Activated T-cell treated with anti-CD3 and anti-CD28 coated beads, Interleukin-2, amount 50 U/mL, for 1 hour (primary cell): ENCODE data around the gene IQCH.
"Not testable (repeated sequence)": the region's sequence is repeated elsewhere in the genome, so short reads cannot be mapped to it uniquely, and the experiment has no call there.

ENCODE experiments used
- DNase-seq: peaks from one replicate; pipeline ENCODE4 v3.0.0-alpha.2; 2020

The IQCH gene

DNA sequence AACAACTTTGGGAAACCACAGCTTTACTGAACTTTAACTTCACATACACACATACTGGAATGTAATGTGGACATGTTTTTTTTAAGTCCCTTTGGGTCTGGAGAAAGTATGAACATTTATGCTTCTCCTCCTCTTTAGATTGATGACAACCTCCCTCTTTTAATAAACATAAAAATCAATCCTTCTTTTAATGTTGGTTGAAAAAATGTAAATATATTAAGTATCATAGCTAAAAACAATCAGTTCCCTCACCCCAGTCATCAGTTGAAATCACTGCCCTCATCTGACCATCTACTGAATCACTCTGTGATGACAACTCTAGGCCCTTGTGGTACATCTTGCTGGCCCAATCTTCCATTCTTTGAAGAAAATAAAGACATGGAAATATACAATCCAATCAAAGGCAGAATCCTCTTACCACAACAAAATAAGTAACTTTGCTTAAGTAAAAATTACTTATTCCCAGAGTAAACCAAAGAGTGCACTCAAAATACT, 6.5 kb upstream of the IQCH start:
- DNase-seq: no peak

DNA sequence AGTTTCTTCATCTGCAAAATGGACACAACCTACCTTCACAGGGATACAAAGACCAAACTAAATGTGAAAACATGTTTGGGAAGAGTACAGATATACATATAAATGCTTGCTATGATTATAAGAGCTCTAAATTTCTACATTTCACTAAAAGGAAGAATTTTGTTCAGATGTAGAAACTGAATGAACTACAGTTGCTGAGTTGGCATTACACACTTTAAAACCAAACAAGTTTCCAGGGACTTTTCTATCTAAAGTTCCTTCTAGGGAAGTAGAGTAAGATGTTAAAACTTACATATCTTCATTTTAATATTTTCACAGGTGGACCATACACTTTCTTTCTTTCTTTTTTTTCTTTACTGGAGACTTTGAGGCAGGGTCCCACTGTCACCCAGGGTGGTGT, 4.8 kb upstream of the IQCH start:
- no peak for DNase-seq

DNA sequence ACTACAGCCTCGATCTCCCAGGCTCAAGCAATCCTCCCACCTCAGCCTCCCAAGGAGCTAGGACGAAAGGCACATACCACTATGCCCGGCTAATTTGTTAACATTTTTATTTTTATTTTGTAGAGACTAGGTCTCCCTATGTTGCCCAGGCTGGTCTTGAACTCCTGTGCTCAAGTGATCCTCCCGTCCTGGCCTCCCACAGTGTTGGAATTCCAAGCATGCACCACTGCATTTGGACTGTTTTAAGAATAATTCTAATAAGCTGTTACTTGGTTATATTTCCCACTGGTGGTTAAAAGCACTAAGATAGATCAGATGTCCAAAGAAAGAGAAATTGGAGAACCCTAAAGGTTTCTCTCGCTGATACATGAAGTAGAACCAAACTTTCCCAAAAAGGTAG, 3.3 kb upstream of the IQCH start:
- no peak for DNase-seq

DNA sequence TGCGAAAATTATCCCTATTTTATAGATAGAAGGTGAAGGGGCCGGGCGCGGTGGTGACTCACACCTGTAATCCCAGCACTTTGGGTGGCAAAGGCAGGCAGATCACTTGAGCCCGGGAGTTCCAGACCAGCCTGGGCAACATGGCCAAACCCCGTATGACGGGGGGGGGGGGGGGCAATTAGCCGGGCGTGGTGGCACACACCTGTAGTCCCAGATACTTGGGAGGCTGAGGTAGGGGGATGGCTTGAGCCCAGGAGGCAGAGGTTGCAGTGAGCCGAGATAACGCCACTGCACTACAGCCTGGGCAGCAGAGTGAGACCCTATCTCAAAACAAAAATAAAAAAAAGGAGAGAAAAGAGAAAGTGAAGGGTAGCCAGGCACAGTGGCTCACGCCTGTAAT, 1.5 kb upstream of the IQCH start:
- no peak for DNase-seq

DNA sequence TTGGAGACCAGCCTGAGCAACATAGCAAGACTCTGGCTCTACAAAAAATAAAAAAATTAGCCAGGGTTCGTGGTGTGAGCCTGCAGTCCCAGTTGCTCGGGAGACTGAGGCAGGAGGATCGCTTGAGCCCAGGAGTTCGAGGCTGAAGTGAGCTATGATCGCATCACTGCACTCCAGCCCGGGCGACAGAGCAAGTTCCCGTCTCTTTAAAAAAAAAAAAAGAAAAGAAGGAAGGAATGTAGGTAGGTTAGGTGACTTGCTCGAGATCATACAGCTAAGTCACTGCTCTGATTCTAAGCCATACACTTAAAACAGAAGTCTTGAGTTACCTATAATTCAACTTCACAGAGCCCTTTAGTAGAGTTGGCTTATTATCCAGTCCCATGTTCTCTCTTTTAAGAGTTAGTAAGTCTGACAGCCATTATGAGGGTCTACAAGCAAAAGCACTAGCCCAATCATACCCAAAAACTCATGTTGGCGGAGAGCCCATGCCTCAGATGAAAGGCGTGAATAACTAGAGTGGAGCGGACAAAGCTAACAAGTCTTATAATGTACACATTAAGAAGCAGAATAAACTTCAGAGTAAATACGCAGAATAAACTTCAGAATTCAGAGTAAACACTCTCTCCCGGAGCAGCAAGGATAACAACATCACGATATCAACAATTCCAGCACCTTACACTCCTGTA, 893 bp upstream of the IQCH start:
- DNase-seq: no peak

DNA sequence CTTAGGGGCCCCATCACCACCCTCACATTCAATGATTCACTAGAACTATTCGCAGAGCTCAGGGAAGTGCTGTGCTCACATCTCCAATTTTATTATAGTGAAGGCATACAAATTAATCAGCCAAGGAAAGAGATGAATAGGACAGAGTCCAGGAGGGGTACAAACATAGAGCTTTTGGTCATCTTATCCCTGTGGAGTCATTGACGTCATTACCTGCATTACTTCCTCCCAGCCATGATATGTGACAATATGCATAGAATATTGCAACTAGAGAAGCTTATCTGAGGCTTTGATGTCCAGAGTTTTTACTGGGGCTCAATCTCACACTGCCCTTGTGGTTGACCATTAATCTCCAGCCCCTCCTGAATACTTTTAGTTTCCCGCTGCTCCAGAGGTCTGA, 1.5 kb downstream of the IQCH start:
- no peak for DNase-seq

DNA sequence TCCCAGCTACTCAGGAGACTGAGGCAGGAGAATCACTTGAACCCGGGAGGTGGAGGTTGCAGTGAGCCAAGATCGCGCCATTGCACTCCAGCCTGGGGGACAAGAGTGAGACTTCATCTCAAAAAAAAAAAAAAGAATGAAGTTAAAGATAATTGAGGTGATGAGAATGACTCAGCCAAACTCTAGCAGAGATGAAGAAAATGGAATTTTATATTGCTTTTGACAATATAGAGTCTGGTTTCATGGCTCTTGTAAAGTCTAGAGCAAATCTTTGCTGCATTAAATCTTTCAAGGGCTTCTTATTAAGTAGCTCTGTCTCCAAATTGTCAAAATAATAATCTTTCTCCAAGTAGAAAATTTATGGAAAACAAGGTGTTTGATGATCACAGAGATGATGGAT, 3.8 kb downstream of the IQCH start:
- not testable (repeated sequence) for DNase-seq

DNA sequence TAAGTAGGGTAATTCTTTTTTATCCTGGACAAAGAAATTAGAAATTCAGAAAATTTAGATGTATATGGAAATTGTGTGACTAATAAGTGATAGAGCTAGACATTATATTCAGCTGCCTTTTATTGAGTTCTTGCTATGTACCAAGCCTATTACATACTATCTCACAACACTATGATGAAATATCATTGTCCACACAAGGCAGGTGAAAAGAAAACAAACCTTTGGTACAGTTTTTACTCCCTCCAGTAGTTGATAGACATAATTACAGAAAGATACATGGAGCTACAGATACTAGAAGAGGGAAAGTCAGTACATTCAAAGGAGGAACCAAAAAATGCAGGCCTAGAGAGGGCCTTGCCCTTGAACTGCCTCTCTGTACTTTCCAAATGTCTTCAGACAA, 4.8 kb downstream of the IQCH start:
- DNase-seq: no peak

DNA sequence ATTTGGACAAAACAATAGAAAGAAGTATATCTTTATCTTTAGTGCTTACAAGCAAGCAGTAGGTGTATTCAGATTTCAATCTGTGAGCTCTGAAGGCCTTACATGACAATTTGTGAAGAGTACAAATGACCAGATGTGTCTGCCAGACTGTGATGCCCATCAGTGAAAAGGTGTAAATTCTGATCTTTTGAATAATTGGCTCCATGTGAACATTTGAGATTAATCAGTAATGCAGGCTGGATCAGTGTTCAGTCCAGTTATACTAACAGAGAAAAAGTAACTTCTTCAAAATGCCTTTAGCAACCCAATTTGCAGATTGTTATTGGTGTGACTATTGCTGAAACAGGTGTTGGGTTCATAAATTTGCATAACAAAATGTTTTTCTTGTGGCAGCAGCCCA, 5.2 kb downstream of the IQCH start:
- no peak for DNase-seq

DNA sequence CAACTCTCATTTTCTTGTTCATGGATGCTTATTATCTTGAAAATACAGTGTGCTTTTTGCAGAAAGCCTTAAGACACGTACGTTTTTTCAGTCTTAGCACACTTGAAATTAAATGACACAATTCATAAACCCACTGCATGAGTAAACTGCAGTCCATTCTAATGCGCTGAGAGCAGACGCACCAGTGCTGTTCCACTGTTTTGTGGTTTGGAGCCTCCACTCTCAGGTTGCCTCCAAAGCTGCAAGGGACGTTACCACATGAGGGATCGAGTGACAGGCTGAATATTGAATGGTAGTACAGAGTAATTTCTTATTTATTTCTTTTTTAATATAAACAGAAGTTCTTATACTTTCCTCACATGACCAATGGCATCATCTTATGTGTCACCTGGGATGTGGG, 12.3 kb downstream of the IQCH start:
- DNase-seq: no peak

DNA sequence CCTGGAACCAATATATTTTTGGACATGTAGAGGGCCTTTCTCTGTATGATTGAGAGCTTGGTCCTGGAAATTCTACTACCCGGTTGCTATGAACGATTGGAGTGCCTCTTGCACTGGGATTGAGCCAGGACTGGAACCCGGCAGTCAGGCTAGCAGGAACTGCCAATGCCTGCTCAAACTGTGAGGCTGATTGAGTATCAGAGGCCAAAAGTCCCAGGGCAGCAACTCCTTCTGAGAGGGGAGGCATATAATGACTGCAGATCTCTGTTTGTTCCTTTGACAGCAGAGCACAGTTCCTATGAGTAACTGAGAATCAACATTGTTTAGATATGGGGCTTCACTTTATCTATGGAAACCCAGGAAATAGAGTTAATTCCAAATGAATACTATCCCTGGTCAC, 12.9 kb downstream of the IQCH start:
- no peak for DNase-seq

DNA sequence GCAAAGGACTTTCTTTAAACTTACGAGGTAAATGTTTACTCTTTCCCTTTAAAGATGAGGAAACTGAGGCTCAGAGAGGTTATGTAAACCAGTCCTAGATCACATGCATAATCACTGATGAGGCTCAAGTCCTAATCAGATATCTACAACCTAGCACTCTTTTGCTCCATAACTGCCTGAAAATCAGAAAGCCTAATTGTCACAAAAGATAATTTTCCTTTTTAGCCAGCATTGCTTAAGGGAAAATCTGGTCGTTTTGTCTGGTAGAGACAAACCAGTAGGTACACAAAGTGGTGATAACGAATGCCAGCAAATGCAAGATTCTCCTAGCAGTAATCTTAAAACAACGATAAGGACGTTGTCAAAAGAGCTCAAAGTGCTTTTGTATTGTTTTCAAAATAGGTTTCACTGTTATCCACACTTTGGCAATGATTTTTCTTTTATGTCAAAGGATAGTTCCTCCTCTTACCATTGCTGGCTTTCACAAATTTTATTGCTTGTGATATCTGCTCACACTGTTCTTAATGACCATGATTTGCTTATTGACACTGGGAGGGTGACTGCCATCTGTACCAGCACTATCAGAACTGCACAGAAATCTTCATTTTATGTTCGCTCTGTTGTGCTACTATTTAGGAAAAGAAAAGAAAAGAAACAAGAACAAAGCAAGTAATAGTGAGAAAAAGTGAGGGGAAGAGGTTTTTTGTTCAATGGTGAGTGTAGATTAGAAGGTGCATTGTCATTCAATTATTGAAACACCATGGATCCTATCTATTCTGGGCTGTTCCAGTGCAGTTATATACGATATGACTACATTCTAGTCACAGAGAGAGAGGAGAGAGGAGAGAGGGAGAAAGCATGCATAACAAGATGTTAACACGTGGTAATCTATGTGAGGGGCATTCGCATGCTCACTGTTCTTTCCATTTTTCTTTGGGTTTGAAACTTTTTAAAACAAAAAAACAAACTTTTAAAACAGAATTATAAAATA, 13.7 kb downstream of the IQCH start:
- no peak for DNase-seq

DNA sequence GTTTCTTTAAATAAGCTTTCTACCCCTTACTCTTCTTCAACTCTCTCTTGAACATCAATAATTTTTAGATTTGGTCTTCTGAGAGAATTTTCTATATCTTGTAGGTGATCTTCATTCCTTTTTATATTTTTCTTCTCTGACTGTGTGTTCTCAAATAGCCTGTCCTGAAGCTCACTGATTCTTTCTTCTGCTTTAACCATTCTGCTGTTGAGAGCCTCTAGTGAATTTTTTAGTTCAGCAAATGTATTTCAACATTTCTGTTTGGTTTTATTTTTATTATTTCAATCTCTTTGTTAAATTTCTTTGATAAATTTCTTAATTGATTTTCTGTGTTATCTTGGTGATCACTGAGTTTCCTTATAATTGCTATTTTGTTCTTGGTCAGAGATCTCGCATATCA, 19.6 kb downstream of the IQCH start:
- DNase-seq: no peak

DNA sequence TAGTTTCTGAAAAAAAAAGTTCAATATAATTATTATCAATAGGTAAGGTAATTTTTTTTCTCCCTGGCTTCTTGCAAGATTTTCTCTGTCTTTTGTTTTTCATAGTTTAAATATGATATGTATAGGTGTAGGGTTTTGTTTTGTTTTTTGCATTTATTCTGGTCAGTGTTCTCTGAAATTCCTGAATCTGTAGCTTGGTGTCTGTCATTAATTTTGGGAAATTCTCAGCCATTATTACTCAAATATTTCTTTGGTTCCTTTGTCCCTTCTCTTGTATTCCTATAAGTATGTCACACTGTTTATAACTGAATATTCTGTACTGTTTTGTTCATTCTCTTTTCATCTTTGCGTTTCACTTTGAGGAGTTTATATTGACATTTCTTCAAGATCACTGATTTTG, 22.1 kb downstream of the IQCH start:
- DNase-seq: no peak

DNA sequence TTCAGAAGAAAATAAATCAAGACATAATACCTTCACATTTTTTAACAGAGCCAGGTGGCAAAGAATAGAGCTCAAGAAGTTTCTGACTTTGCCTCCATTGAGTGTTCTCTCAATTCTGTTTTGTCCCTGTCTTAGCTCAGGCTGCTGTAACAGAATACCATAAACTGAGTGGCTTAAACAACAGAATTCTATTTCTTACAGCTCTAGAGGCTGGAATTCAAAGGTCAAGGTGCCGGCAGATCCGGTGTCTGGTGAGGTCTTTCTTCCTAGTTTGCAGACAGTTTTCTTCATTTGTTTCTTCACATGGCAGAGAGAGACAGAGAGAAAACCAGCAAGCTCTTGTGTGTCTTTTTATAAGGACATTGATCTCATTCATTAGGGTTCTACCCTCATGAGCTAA, 25.6 kb downstream of the IQCH start:
- no peak for DNase-seq

DNA sequence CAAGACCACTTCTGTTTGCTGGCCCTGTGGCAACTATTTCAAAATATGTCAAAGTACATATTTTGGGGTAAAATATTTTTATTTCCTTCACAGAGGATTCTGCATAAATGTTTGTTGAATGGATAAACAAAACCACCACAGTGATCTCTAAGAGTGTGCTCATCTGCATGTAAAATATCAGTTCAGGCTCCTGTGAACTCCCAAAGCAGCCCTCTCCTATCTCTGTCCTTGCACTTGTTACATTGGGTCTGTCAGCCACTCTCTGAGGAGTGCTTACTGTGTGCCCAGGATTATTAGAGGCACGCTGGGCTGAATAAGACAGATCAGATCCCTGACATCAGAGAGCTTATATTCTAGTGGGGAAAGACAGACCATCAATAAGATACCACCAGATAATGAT, 27.1 kb downstream of the IQCH start:
- no peak for DNase-seq

DNA sequence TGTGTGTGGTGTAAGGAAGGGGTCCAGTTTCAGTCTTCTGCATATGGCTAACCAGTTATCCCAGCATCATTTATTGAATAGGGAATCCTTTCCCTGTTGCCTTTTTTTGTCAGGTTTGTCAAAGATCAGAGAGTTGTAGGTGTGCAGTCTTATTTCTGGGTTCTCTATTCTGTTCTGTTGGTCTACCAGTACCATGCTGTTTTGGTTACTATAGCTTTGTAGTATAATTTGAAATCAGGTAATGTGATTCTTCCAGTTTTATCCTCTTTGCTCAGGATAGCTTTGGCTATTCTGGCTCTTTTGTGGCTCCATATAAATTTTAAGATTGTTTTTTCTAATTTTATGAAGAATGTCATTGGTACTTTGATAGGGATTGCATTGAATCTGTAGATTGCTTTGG, 31.0 kb downstream of the IQCH start:
- DNase-seq: not testable (repeated sequence)

DNA sequence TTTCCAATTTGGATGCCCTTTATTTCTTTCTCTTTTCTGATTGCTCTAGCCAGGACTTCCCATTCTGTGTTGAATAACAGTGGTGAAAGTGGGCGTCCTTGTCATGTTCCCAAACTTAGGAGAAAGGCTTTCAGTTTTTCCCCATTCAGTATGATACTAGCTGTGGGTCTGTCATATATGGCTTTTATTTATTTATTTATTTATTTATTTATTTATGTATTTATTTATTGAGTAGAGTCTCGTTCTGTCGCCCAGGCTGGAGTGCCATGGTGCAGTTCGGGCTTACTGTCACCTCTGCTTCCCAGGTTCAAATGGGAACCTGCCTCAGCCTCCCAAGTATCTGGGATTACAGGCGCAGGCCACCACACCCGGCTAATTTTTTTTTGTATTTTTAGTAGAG, 31.8 kb downstream of the IQCH start:
- not testable (repeated sequence) for DNase-seq

DNA sequence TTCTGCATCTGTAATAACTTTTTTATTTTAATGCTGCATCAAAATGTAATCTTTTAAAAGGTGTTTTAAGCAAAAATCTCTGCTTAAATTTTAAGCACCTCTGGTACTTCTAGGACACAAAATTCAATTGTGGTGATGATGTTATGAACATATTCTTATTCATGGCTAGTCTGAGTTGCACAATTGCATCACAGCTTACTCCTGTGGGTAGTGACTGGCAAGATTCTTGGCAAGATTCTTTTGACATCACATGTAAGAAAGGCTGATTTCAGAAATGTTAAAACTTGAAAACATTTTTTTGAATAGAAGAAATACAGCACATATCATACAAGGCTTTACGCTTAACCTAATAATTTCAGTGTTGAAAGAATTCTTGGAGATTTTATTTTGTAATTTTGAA, 35.7 kb downstream of the IQCH start:
- DNase-seq: no peak

DNA sequence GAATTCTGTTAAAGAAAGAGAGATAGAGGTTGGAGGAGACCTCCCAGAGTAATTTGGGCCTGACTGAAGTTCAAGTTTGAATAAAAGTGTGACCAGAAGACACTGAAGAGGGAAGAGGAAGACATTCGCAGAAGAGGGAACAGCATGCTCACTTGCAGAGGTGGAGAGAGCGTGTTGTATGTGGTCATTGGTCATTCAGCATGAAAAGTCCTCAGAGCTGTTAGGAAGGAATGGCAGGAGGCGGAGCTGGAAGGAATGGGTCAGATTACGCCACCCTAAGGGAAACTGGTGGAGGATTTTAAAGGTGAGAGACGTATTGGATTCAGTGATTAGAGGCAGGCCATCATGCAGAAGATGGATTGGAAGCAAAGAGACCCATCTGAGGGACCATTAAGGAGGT, 41.6 kb downstream of the IQCH start:
- no peak for DNase-seq

DNA sequence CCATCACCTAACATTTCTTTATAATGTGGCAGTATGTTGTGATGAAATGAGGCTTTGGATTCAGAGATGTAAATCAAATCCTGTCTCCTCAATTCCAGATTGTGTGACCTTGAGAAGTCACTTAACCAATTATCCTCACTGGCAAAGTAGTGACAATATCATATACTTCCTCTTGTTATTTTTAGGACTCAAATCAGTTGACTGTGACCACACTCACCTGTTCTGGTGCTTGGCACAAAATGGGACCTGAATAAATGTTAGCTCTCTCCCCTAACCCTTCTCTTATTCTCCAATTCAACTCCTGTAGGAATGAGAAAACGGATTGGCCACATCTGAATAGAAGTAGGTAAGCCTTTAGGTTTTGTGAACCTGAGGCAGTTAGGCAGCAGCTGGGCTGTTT, 42.1 kb downstream of the IQCH start:
- no peak for DNase-seq

DNA sequence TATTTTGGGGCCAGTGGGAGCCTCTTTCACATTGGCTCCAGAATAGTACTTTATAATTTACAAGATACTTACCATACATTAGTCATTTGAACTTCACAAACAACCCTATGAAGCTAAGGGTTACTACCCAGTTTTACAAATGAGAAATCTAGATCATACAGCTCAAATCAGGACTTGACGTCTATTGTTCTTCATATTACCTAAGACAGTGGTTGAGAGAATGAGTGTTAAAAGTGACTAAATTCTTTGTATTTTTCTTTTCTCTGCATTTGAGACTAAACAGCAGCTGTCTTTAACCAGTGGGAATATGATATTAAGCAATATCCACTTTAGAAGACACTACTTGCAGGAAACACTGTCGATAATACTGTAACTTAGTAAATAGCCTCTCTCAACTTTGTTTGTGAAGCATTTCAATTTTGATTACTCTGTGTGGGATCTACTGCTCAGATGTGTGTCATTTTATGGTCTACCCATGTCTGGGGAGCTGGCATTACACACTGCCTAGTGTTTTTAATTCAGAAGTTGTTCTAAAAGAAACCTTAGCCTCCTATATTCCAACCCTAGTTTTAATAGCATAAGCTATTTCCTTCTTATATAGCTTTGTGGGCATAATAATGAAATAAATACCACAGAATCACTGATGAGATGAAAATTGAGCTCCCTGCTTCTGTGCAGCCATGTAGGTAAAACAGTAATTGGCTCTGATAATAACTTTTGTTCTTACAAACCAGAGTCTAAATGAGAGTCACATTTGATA, 45.9 kb downstream of the IQCH start:
- DNase-seq: no peak
